ENCODE results near the gene SDK1.
"Not testable (repeated sequence)": the region's sequence is repeated elsewhere in the genome, so short reads cannot be mapped to it uniquely, and the experiment has no call there.

The SDK1 gene

GRCh38 chr7:3683546-3684539 is 382.8 kb downstream of the SDK1 start:
- peaks cover 0 to 7% (median 5%) of the 10 kb centered on the region in 5 donors for H3K4me1 ChIP-seq (ENCODE audit: control insufficient read depth in 5 of 5, insufficient read depth in 5 of 5, low read length in 5 of 5)
- peaks cover 0 to 5% (median 0%) of the 10 kb centered on the region in 5 donors for H3K9me3 ChIP-seq (ENCODE audit: control insufficient read depth in 5 of 5, low read length in 5 of 5)
- no peak overlapping the region for H3K4me3 ChIP-seq (ENCODE audit: low read depth in 1 of 5, low read length in 5 of 5)
- no peak overlapping the region for H3K9ac ChIP-seq (ENCODE audit: low read length in 5 of 5)
- H3K27ac ChIP-seq (ENCODE audit: low read depth, low read length), result no peak overlapping the region
- H3K36me3 ChIP-seq (ENCODE audit: control insufficient read depth in 5 of 5, insufficient read depth in 5 of 5, low read length in 5 of 5), result no peaks in the 10 kb centered on the region
- no peaks in the 10 kb centered on the region for H3K27me3 ChIP-seq (ENCODE audit: control insufficient read depth in 5 of 5, insufficient read depth in 4 of 5, low read length in 5 of 5)

GRCh38 chr7:3688071-3688470 is 387.0 kb downstream of the SDK1 start:
- Histone ChIP-seq H3K27ac (ENCODE audit: low read depth, low read length) (no peak overlapping the region), H3K36me3 (ENCODE audit: control insufficient read depth in 5 of 5, insufficient read depth in 5 of 5, low read length in 5 of 5) (no peaks in the 10 kb centered on the region), H3K9me3 (ENCODE audit: control insufficient read depth in 5 of 5, low read length in 5 of 5) (peaks cover 0 to 10% (median 0%) of the 10 kb centered on the region in 5 donors), H3K4me3 (ENCODE audit: low read depth in 1 of 5, low read length in 5 of 5) (no peak overlapping the region), H3K27me3 (ENCODE audit: control insufficient read depth in 5 of 5, insufficient read depth in 4 of 5, low read length in 5 of 5) (no peaks in the 10 kb centered on the region), H3K9ac (ENCODE audit: low read length in 5 of 5) (no peak overlapping the region), H3K4me1 (ENCODE audit: control insufficient read depth in 5 of 5, insufficient read depth in 5 of 5, low read length in 5 of 5) (no peaks in the 10 kb centered on the region)

GRCh38 chr7:3688842-3689241 is 387.8 kb downstream of the SDK1 start:
- Histone ChIP-seq H3K9me3 (ENCODE audit: control insufficient read depth in 5 of 5, low read length in 5 of 5) (peaks cover 0 to 10% (median 0%) of the 10 kb centered on the region in 5 donors), H3K4me1 (ENCODE audit: control insufficient read depth in 5 of 5, insufficient read depth in 5 of 5, low read length in 5 of 5) (no peaks in the 10 kb centered on the region), H3K9ac (ENCODE audit: low read length in 5 of 5) (no peak overlapping the region), H3K27ac (ENCODE audit: low read depth, low read length) (no peak overlapping the region), H3K4me3 (ENCODE audit: low read depth in 1 of 5, low read length in 5 of 5) (no peak overlapping the region), H3K36me3 (ENCODE audit: control insufficient read depth in 5 of 5, insufficient read depth in 5 of 5, low read length in 5 of 5) (no peaks in the 10 kb centered on the region), H3K27me3 (ENCODE audit: control insufficient read depth in 5 of 5, insufficient read depth in 4 of 5, low read length in 5 of 5) (no peaks in the 10 kb centered on the region)

GRCh38 chr7:3691478-3692158 is 390.6 kb downstream of the SDK1 start:
- Histone ChIP-seq H3K4me1 (ENCODE audit: control insufficient read depth in 5 of 5, insufficient read depth in 5 of 5, low read length in 5 of 5) (no peaks in the 10 kb centered on the region), H3K9me3 (ENCODE audit: control insufficient read depth in 5 of 5, low read length in 5 of 5) (peaks cover 0 to 10% (median 0%) of the 10 kb centered on the region in 5 donors), H3K36me3 (ENCODE audit: control insufficient read depth in 5 of 5, insufficient read depth in 5 of 5, low read length in 5 of 5) (no peaks in the 10 kb centered on the region), H3K9ac (ENCODE audit: low read length in 5 of 5) (no peak overlapping the region), H3K4me3 (ENCODE audit: low read depth in 1 of 5, low read length in 5 of 5) (no peak overlapping the region), H3K27me3 (ENCODE audit: control insufficient read depth in 5 of 5, insufficient read depth in 4 of 5, low read length in 5 of 5) (no peaks in the 10 kb centered on the region), H3K27ac (ENCODE audit: low read depth, low read length) (no peak overlapping the region)

GRCh38 chr7:3695602-3696001 is 394.6 kb downstream of the SDK1 start:
- no peak overlapping the region for H3K4me3 ChIP-seq (ENCODE audit: low read depth in 1 of 5, low read length in 5 of 5)

GRCh38 chr7:3696113-3696512 is 395.1 kb downstream of the SDK1 start:
- no peaks in the 10 kb centered on the region for H3K9me3 ChIP-seq (ENCODE audit: control insufficient read depth in 5 of 5, low read length in 5 of 5)
- no peaks in the 10 kb centered on the region for H3K27me3 ChIP-seq (ENCODE audit: control insufficient read depth in 5 of 5, insufficient read depth in 4 of 5, low read length in 5 of 5)
- no peaks in the 10 kb centered on the region for H3K36me3 ChIP-seq (ENCODE audit: control insufficient read depth in 5 of 5, insufficient read depth in 5 of 5, low read length in 5 of 5)
- H3K9ac ChIP-seq (ENCODE audit: low read length in 5 of 5), result no peak overlapping the region
- H3K27ac ChIP-seq (ENCODE audit: low read depth, low read length), result no peak overlapping the region
- no peak overlapping the region for H3K4me3 ChIP-seq (ENCODE audit: low read depth in 1 of 5, low read length in 5 of 5)
- no peaks in the 10 kb centered on the region for H3K4me1 ChIP-seq (ENCODE audit: control insufficient read depth in 5 of 5, insufficient read depth in 5 of 5, low read length in 5 of 5)

More at GRCh38 chr7:3695602-3696001, 394.6 kb downstream of the SDK1 start:
- Histone ChIP-seq H3K9me3 (ENCODE audit: control insufficient read depth in 5 of 5, low read length in 5 of 5) (no peaks in the 10 kb centered on the region), H3K27me3 (ENCODE audit: control insufficient read depth in 5 of 5, insufficient read depth in 4 of 5, low read length in 5 of 5) (no peaks in the 10 kb centered on the region), H3K4me1 (ENCODE audit: control insufficient read depth in 5 of 5, insufficient read depth in 5 of 5, low read length in 5 of 5) (no peaks in the 10 kb centered on the region), H3K9ac (ENCODE audit: low read length in 5 of 5) (no peak overlapping the region), H3K36me3 (ENCODE audit: control insufficient read depth in 5 of 5, insufficient read depth in 5 of 5, low read length in 5 of 5) (no peaks in the 10 kb centered on the region), H3K27ac (ENCODE audit: low read depth, low read length) (no peak overlapping the region)

- H3K36me3 ChIP-seq (ENCODE audit: control insufficient read depth in 5 of 5, insufficient read depth in 5 of 5, low read length in 5 of 5), result no peaks in the 10 kb centered on the region
- no peaks in the 10 kb centered on the region for H3K27me3 ChIP-seq (ENCODE audit: control insufficient read depth in 5 of 5, insufficient read depth in 4 of 5, low read length in 5 of 5)
- H3K9ac ChIP-seq (ENCODE audit: low read length in 5 of 5), result no peak overlapping the region
- no peak overlapping the region for H3K27ac ChIP-seq (ENCODE audit: low read depth, low read length)
- H3K9me3 ChIP-seq (ENCODE audit: control insufficient read depth in 5 of 5, low read length in 5 of 5), result no peaks in the 10 kb centered on the region
- H3K4me1 ChIP-seq (ENCODE audit: control insufficient read depth in 5 of 5, insufficient read depth in 5 of 5, low read length in 5 of 5), result no peaks in the 10 kb centered on the region
- no peak overlapping the region for H3K4me3 ChIP-seq (ENCODE audit: low read depth in 1 of 5, low read length in 5 of 5)
Measured at GRCh38 chr7:3697472-3697871, 396.4 kb downstream of the SDK1 start.

GRCh38 chr7:3705258-3705657 is 404.2 kb downstream of the SDK1 start:
- no peak overlapping the region for H3K9ac ChIP-seq (ENCODE audit: low read length in 5 of 5)
- H3K27me3 ChIP-seq (ENCODE audit: control insufficient read depth in 5 of 5, insufficient read depth in 4 of 5, low read length in 5 of 5), result no peaks in the 10 kb centered on the region
- peaks cover 0 to under 1% (median 0%) of the 10 kb centered on the region in 5 donors for H3K4me1 ChIP-seq (ENCODE audit: control insufficient read depth in 5 of 5, insufficient read depth in 5 of 5, low read length in 5 of 5)
- no peak overlapping the region for H3K27ac ChIP-seq (ENCODE audit: low read depth, low read length)
- H3K9me3 ChIP-seq (ENCODE audit: control insufficient read depth in 5 of 5, low read length in 5 of 5), result peaks cover 0 to 10% (median 6%) of the 10 kb centered on the region in 5 donors
- H3K36me3 ChIP-seq (ENCODE audit: control insufficient read depth in 5 of 5, insufficient read depth in 5 of 5, low read length in 5 of 5), result no peaks in the 10 kb centered on the region
- H3K4me3 ChIP-seq (ENCODE audit: low read depth in 1 of 5, low read length in 5 of 5), result no peak overlapping the region

GRCh38 chr7:3706091-3706490 is 405.0 kb downstream of the SDK1 start:
- not testable (repeated sequence) for H3K9ac ChIP-seq (ENCODE audit: low read length in 5 of 5); H3K27me3 ChIP-seq (ENCODE audit: control insufficient read depth in 5 of 5, insufficient read depth in 4 of 5, low read length in 5 of 5); H3K9me3 ChIP-seq (ENCODE audit: control insufficient read depth in 5 of 5, low read length in 5 of 5); H3K36me3 ChIP-seq (ENCODE audit: control insufficient read depth in 5 of 5, insufficient read depth in 5 of 5, low read length in 5 of 5); H3K4me1 ChIP-seq (ENCODE audit: control insufficient read depth in 5 of 5, insufficient read depth in 5 of 5, low read length in 5 of 5); H3K4me3 ChIP-seq (ENCODE audit: low read depth in 1 of 5, low read length in 5 of 5); H3K27ac ChIP-seq (ENCODE audit: low read depth, low read length)

GRCh38 chr7:3710122-3710521 is 409.1 kb downstream of the SDK1 start:
- H3K9me3 ChIP-seq (ENCODE audit: control insufficient read depth in 5 of 5, low read length in 5 of 5), result peaks cover 0 to 4% (median 0%) of the 10 kb centered on the region in 5 donors
- H3K27me3 ChIP-seq (ENCODE audit: control insufficient read depth in 5 of 5, insufficient read depth in 4 of 5, low read length in 5 of 5), result no peaks in the 10 kb centered on the region
- no peak overlapping the region for H3K9ac ChIP-seq (ENCODE audit: low read length in 5 of 5)
- no peaks in the 10 kb centered on the region for H3K36me3 ChIP-seq (ENCODE audit: control insufficient read depth in 5 of 5, insufficient read depth in 5 of 5, low read length in 5 of 5)
- H3K27ac ChIP-seq (ENCODE audit: low read depth, low read length), result no peak overlapping the region
- peaks cover 0 to 5% (median 0%) of the 10 kb centered on the region in 5 donors for H3K4me1 ChIP-seq (ENCODE audit: control insufficient read depth in 5 of 5, insufficient read depth in 5 of 5, low read length in 5 of 5)
- no peak overlapping the region for H3K4me3 ChIP-seq (ENCODE audit: low read depth in 1 of 5, low read length in 5 of 5)

All from subcutaneous abdominal adipose tissue (tissue), 5 donors.